Activated CD8-positive, alpha-beta memory T cell treated with anti-CD3 and anti-CD28 coated beads, Interleukin-2, amount 50 U/mL, for 24 hours (primary cell): ENCODE results near the gene GHDC.
"Not testable (repeated sequence)": the region's sequence is repeated elsewhere in the genome, so short reads cannot be mapped to it uniquely, and the experiment has no call there.

Experiments
- DNase-seq: peaks from one replicate; pipeline ENCODE4 v3.0.0-alpha.2; 2020; ENCODE audit errors: extremely low read depth

GHDC gene

GRCh38 chr17:42155614-42156045 is 38.7 kb downstream of the GHDC start:
- DNase-seq = no peak

- DNase-seq = no peak
Measured at GRCh38 chr17:42153919-42154742, 40.2 kb downstream of the GHDC start.

GRCh38 chr17:42146911-42147607 is 47.2 kb downstream of the GHDC start:
- no peak for DNase-seq

DNA sequence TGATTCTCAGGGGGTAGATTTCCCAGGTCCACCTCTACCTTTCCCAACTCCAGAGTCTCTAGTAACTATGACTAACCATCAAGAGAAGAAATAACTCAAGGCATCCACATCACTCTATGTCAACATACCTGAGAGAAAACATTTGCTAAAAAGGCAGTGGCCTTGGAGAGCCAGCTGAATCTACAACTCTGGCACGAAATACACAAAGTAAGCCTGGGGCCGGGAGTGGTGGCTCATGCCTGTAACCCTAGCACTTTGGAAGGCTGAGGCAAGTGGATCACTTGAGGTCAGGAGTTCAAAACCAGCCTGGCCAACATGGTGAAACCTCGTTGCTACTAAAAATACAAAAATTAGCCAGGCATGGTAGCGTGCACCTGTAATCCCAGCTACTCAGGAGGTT is 51.2 kb downstream of the GHDC start:
- DNase-seq = not testable (repeated sequence)

DNA sequence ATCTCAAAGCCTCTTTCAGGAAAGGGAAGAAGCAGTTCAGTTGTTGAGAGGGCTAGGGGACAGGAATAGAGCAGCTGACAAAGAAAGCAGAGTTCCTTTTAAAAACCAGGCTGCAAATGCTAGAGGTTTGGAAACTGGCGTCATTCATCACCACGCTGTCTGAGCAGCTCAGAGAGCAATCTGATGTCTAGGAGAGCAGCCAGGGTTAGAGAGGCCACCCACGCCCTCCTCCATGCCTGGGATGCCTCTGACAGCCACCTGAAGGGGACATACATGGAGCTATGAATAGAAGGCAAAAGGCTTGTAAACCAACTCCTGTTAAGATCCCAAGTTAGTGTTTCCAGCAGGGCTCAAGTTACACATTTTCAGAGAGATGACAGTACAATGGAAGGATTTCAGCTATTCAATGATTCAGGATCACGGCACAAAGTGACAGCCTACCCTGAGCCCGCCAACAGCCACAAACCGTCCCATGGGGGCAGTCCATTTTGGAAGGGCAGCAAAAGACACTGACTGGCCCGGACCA is 51.9 kb downstream of the GHDC start:
- no peak for DNase-seq

DNA sequence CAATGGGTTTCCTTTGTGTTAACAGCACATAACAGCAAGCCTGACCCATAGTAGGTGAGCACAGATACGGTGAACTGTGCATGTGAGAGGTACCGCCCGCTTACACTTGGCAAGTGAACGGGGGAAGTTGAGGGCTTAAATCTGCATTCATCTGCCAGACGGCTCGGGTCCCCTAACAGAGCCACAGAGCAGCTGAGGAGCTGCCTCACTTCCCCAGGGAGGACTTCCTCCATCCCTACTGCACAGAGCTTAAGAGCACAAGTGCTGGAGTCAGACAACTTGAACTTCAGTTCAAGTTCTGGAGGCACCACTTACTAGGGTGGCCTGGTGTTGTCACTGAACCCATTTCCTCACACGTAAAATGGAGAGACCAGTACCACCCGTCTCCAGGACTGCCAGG is 52.9 kb downstream of the GHDC start:
- DNase-seq = no peak

DNA sequence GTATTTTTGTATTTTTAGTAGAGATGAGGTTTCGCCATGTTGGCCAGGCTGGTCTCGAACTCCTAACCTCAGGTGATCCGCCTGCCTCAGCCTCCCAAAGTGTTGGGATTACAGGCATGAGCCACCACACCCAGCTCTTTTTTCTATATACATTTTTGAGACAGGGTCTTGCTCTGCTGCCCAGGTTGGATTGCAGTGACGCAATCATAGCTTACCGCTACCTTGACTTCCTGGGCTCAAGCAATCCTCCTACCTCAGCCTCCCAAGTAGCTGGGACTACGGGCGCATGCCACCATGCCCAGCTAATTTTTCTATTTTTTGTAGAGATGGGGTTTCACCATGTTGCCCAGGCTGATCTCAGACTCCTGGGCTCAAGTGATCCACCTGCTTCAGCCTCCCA is 53.6 kb downstream of the GHDC start:
- DNase-seq = not testable (repeated sequence)
